CD14-positive monocyte (primary cell): ENCODE data around the gene RPL23. TPM values are rescaled to one million over a fixed set of nuclear protein-coding genes. Genes with fewer than 3 reads are reported as not detected.

Experiments
- DNase-seq, 3 donors: peaks; one replicate each; pipeline ENCODE4 v3.0.0-alpha.2; 2011 to 2022
- H2AFZ ChIP-seq: 2 replicates; pipeline ENCODE4 v1.6.0; 2012; ENCODE audit warnings: mild to moderate bottlenecking, low read depth, low read length, inconsistent platforms; ENCODE audit not compliant: insufficient read depth, poor library complexity, severe bottlenecking
- H3K27ac ChIP-seq, 2 donors: 1 replicate in 1 of 2; 2 replicates in 1 of 2; pipeline ENCODE4 v1.5.1; 2012 to 2013; ENCODE audit warnings: low read length in 2 of 2, control low read depth in 1 of 2, inconsistent platforms in 1 of 2, low read depth in 1 of 2, mild to moderate bottlenecking in 1 of 2
- H3K27me3 ChIP-seq, 2 donors: one replicate each; pipeline versions ENCODE4 v1.6.0 to v1.6.1; 2011 to 2013; ENCODE audit warnings: low read length in 2 of 2; ENCODE audit not compliant: control insufficient read depth in 2 of 2, insufficient read depth in 2 of 2
- H3K36me3 ChIP-seq, 2 donors: replicated peaks in 1 of 2; 1 replicate in 1 of 2; 2 replicates in 1 of 2; pipeline versions ENCODE4 v1.5.1 to v1.6.1; 2012 to 2013; ENCODE audit warnings: low read length in 2 of 2, control low read depth in 1 of 2, inconsistent platforms in 1 of 2, mild to moderate bottlenecking in 1 of 2; ENCODE audit not compliant: insufficient read depth in 2 of 2, control insufficient read depth in 1 of 2
- H3K4me1 ChIP-seq, 2 donors: 1 replicate in 1 of 2; 2 replicates in 1 of 2; pipeline versions ENCODE4 v1.5.1 to v1.6.1; 2012 to 2013; ENCODE audit warnings: low read length in 2 of 2, control low read depth in 1 of 2, inconsistent platforms in 1 of 2, mild to moderate bottlenecking in 1 of 2, moderate library complexity in 1 of 2; ENCODE audit not compliant: insufficient read depth in 2 of 2, control insufficient read depth in 1 of 2
- H3K4me2 ChIP-seq: replicated peaks from 2 replicates; pipeline ENCODE3; 2012; ENCODE audit warnings: low read length, moderate library complexity, mild to moderate bottlenecking; ENCODE audit not compliant: poor library complexity, severe bottlenecking; ENCODE audit errors: extremely low read depth
- H3K4me3 ChIP-seq, 3 experiments: fragments of 200-600 bp in 1 of 3; sonication (generic) in 1 of 3; replicated peaks in 1 of 3; 1 replicate in 2 of 3; 2 replicates in 1 of 3; pipeline ENCODE4 v1.5.1; 2011 to 2013; ENCODE audit warnings: low read length in 3 of 3, mild to moderate bottlenecking in 3 of 3, control low read depth in 2 of 3, low read depth in 2 of 3, inconsistent platforms in 1 of 3, moderate library complexity in 1 of 3
- H3K79me2 ChIP-seq: 2 replicates; pipeline ENCODE4 v1.6.0; 2012; ENCODE audit warnings: mild to moderate bottlenecking, control low read depth, inconsistent platforms, low read length, moderate library complexity; ENCODE audit not compliant: insufficient read depth
- H3K9ac ChIP-seq: 2 replicates; pipeline ENCODE4 v1.6.0; 2017; ENCODE audit warnings: low read length, mild to moderate bottlenecking; ENCODE audit not compliant: insufficient read depth, poor library complexity, severe bottlenecking
- H3K9me3 ChIP-seq, 2 donors: replicated peaks in 1 of 2; 1 replicate in 1 of 2; 2 replicates in 1 of 2; pipeline versions ENCODE4 v1.5.1 to v1.6.1; 2012 to 2013; ENCODE audit warnings: low read length in 2 of 2, control low read depth in 1 of 2; ENCODE audit not compliant: control insufficient read depth in 1 of 2, insufficient read depth in 1 of 2
- H4K20me1 ChIP-seq: 2 replicates; pipeline ENCODE4 v1.6.0; 2012; ENCODE audit warnings: mild to moderate bottlenecking, low read length, control low read depth, moderate library complexity; ENCODE audit not compliant: insufficient read depth
- H3K27ac Mint-ChIP-seq, 7 donors: one replicate each; pipeline ENCODE4 v1.8.0; 2020; ENCODE audit warnings: mild to moderate bottlenecking in 7 of 7, mixed read lengths in 7 of 7, moderate library complexity in 6 of 7, inconsistent platforms in 2 of 7
- H3K27me3 Mint-ChIP-seq, 3 donors: one replicate each; pipeline ENCODE4 v1.8.0; 2021 to 2022; ENCODE audit warnings: low read depth in 3 of 3, mild to moderate bottlenecking in 3 of 3, mixed read lengths in 3 of 3, moderate library complexity in 3 of 3, inconsistent platforms in 1 of 3
- H3K36me3 Mint-ChIP-seq, 2 donors: one replicate each; pipeline ENCODE4 v1.8.0; 2020; ENCODE audit warnings: mixed read lengths in 2 of 2, inconsistent platforms in 1 of 2, mild to moderate bottlenecking in 1 of 2
- H3K4me1 Mint-ChIP-seq: one replicate; pipeline ENCODE4 v1.8.0; 2020; ENCODE audit warnings: mild to moderate bottlenecking, mixed read lengths
- H3K4me3 Mint-ChIP-seq, 2 donors: one replicate each; pipeline ENCODE4 v1.8.0; 2020; ENCODE audit warnings: mild to moderate bottlenecking in 2 of 2, mixed read lengths in 2 of 2, moderate library complexity in 1 of 2
- H3K9me3 Mint-ChIP-seq, 7 donors: one replicate each; pipeline ENCODE4 v1.8.0; 2020 to 2022; ENCODE audit warnings: mixed read lengths in 7 of 7, mild to moderate bottlenecking in 6 of 7, moderate library complexity in 6 of 7, inconsistent platforms in 2 of 7
- WGBS: methylation state at CpG from one replicate; pipeline ENCODE4 v1.1.5; 2013; ENCODE audit warnings: missing lambda C conversion rate; ENCODE audit not compliant: insufficient coverage; 5-methylcytosine and 5-hydroxymethylcytosine counted together
- intact Hi-C, 2 donors: fragments of 100-400 bp; cut with micrococcal nuclease; formaldehyde crosslinking; loops; one replicate each; pipeline versions ENCODE4 v1.15.0 to v1.15.1; 2023
- polyA plus RNA-seq, 3 donors: library from polyadenylated mRNA; depleted of rRNA in 1 of 3; unstranded in 2 of 3; stranded (reverse) in 1 of 3; fragments of 300-500 nt in 2 of 3; fragments of >200 nt in 1 of 3; fragmentation: Illumina TruSeq in 2 of 3; gene quantifications; 1 replicate in 2 of 3; 2 replicates in 1 of 3; pipeline ENCODE4 v1.2.3, GENCODE V29; 2012 to 2021
- TF ChIP-seq, protein P1 (sequence below): fragments of 200-600 bp; IDR thresholded peaks from one replicate; pipeline ENCODE4 v1.8.0; 2022; ENCODE audit warnings: antibody characterized with exemption, mild to moderate bottlenecking

Gene RPL23
- polyA plus RNA-seq, 3 donors, result 561 to 1,701 (median 618) TPM

DNA sequence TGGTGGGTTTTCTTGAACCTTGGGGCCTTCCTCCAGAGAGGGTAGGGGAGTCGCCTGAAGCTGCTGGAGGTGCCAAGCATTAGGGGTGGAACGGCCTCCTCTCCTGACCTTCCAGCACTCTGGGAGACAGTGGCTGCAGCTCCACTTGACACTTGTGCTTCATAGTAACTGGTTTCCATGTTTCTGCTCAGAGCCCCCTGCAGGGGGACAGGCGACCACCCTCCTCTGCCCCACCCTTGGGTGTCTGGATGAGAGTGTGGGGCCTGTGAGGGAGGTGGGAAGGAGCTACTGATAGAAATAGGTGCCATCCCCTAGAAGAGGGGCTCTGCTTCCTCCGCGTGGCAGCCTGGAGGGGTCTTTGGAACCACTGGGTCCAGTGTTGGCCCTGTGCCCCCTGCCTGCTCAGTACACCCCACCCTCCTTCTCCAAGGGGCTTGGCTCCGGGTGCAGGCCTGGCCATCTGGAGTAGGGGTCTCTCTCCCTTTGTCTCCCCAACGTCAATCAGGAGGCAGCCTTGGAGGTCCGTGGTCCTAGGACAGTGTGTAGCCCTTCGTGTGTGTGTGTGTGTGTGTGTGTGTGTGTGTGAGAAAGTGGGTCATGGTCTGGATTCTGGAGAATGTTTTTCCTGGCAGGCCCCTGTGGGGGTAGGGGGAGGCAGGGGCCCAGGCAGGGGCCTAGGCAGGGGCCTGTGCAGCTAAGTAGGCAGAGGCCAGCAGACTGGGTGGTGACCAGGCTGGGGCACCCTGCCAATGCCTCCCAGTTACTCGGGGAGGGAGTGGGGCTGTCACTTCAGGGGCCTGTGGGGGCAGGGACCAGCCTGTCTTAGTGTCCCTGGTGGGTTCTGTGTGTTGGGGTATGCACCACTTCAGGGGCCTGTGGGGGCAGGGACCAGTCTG is 21.2 kb upstream of the RPL23 start:
- H3K36me3 ChIP-seq, result peaks cover 25 to 62% of the 10 kb centered on the region in 2 donors

More for the DNA sequence above, 21.2 kb upstream of the RPL23 start:
- Histone ChIP-seq H3K9me3 (no peaks in the 10 kb centered on the region), H3K79me2 (peaks cover 98% of the 10 kb centered on the region), H3K4me1 (peaks cover 53 to 76% of the 10 kb centered on the region in 2 donors), H3K4me2 (no peak overlapping the region), H4K20me1 (peaks cover 96% of the 10 kb centered on the region), H2AFZ (no peak overlapping the region), H3K27ac (peak overlapping the region in 1 of 2 donors; percentile 65), H3K4me3 (no peak overlapping the region), H3K9ac (no peak overlapping the region), H3K27me3 (no peaks in the 10 kb centered on the region)
- H3K4me3 Mint-ChIP-seq, result no peak overlapping the region
- peaks cover 72% of the 10 kb centered on the region for H3K4me1 Mint-ChIP-seq
- H3K27ac Mint-ChIP-seq, result peak overlapping the region in 6 of 7 donors; percentile 16 to 74 (median 61)
- TF ChIP-seq, protein P1, sequence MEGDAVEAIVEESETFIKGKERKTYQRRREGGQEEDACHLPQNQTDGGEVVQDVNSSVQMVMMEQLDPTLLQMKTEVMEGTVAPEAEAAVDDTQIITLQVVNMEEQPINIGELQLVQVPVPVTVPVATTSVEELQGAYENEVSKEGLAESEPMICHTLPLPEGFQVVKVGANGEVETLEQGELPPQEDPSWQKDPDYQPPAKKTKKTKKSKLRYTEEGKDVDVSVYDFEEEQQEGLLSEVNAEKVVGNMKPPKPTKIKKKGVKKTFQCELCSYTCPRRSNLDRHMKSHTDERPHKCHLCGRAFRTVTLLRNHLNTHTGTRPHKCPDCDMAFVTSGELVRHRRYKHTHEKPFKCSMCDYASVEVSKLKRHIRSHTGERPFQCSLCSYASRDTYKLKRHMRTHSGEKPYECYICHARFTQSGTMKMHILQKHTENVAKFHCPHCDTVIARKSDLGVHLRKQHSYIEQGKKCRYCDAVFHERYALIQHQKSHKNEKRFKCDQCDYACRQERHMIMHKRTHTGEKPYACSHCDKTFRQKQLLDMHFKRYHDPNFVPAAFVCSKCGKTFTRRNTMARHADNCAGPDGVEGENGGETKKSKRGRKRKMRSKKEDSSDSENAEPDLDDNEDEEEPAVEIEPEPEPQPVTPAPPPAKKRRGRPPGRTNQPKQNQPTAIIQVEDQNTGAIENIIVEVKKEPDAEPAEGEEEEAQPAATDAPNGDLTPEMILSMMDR, result no peak
- intact Hi-C loops, result loop anchor here in 1 of 2 donors (5.0 to 10.0 kb wide), 2 partner anchors 33 to 280 kb away; partner anchors contain the start of gene PLXDC1
- H3K27me3 Mint-ChIP-seq, result no peaks in the 10 kb centered on the region
- H3K9me3 Mint-ChIP-seq, result no peaks in the 10 kb centered on the region
- H3K36me3 Mint-ChIP-seq, result peaks cover 16 to 33% of the 10 kb centered on the region in 2 donors
- no peak for DNase-seq
- 77% methylated on average over 3 of the region's 10 CpGs for WGBS
